ENCODE data around the gene RAD23B.

The RAD23B gene

DNA sequence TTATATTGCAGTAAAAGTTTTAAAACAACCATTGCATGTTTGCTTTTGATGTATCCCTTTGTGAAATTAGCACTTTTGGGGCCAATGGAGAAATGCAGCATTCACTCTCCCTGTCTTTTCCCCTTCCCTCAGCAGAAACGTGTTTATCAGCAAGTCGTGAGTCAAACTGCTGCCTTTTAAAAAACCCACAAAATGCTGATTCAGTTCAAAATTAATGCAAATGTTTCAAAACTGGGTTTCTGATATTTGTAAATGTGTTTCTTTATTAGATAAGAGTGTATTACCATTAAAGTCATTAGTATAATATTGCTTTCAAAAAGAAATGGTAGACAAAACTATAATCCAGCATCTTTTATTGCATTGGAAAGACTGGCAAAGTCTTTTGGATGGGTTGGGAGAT, 47.3 kb downstream of the RAD23B start:
- TF ChIP-seq, protein P1, sequence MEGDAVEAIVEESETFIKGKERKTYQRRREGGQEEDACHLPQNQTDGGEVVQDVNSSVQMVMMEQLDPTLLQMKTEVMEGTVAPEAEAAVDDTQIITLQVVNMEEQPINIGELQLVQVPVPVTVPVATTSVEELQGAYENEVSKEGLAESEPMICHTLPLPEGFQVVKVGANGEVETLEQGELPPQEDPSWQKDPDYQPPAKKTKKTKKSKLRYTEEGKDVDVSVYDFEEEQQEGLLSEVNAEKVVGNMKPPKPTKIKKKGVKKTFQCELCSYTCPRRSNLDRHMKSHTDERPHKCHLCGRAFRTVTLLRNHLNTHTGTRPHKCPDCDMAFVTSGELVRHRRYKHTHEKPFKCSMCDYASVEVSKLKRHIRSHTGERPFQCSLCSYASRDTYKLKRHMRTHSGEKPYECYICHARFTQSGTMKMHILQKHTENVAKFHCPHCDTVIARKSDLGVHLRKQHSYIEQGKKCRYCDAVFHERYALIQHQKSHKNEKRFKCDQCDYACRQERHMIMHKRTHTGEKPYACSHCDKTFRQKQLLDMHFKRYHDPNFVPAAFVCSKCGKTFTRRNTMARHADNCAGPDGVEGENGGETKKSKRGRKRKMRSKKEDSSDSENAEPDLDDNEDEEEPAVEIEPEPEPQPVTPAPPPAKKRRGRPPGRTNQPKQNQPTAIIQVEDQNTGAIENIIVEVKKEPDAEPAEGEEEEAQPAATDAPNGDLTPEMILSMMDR (conservative IDR thresholded peaks at IDR 0.05) = no peak
- no peak overlapping the region for H3K27ac ChIP-seq

DNA sequence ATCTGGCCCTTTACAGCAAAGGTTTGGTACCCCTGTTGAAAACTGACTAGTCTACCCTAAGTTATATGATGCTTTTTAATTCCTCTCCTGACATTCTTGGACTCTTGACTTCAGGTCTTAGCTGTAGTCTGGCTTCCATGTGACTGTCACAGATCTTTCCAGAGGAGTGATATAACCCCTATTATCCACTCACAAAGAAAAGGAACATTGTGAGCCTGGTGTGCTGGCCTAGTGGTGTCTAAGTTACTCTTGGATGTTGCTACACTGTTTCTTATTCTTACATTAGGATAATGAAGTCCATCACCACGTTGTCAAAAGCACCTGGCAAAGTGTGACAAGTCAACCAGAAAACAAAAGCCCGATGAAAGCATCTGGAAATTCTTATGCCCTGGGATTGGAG, 49.8 kb downstream of the RAD23B start:
- TF ChIP-seq, protein P1 (conservative IDR thresholded peaks at IDR 0.05) = no peak
- no peak overlapping the region for H3K27ac ChIP-seq

DNA sequence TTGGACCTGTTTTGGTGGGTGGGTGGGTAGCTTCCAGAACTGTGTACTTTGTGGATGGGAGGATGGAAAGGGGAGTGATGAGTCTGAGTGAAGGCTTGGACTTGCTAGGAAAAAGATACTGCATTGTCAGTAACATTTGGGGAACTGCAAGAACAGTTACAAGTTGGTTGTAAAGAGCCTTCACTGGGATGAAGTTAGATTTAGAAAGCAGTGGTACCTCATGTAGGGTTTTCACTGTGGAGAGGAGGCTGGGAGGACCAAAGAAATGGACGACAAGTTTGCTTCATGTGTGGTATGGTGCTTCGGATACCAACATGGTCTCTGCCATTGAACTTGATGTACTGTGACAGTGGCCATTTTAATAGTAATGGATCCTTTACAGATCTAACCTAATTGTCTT, 50.3 kb downstream of the RAD23B start:
- H3K27ac ChIP-seq = no peak overlapping the region
- TF ChIP-seq, protein P1 (conservative IDR thresholded peaks at IDR 0.05) = no peak

DNA sequence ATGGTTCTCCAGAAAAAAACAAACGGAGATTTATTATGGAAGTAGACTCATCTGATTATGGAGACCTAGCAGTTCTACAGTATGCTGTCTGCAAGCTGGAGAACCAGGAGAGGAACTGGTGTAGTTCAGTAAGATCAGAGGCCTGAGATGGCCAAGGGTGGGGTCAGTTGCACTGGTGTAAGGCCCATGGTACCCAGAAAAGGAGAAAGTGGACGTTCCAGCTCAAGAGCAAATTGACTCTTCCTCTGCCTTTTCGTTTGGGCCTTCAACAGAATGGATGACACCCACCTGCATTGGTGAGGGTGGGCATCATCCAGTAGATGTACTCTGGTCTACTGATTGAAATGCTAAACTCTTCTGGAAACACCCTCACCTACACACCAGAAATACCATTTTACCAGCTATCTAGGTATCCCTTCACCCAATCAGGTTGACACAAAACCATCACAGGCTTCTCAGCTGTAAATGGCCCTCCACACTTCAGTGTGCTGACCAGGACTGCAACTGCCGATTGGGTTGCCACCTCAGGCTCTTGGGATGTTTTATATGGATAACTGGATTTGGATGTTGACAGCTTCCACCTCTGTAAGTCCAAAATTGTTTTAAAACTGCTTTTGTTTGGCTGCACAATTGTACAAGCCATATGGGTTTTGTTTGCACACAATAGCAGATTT, 51.2 kb downstream of the RAD23B start:
- H3K27ac ChIP-seq = peak overlapping the region; percentile 94
- TF ChIP-seq, protein P1 (conservative IDR thresholded peaks at IDR 0.05) = no peak

DNA sequence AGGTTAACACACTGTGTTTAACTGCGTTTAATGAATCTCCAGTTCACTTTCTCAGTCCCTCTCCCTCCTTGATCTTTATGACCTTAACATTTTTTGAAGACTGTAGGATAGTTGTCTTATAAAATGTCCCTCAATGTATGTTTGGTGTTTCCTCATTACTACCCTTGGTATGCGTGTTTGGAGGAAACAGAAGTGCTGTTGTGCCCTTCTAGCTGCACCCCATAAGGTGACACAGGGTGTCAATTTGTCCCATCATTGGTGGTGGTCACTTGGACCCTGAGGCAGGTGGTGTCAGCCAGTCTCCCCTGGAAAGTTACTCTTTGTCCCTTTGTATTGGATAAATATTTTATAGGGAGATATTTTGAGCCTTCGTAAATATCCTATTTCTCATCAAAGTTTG, 52.3 kb downstream of the RAD23B start:
- peak overlapping the region; percentile 94 for H3K27ac ChIP-seq
- TF ChIP-seq, protein P1 (conservative IDR thresholded peaks at IDR 0.05) = no peak

DNA sequence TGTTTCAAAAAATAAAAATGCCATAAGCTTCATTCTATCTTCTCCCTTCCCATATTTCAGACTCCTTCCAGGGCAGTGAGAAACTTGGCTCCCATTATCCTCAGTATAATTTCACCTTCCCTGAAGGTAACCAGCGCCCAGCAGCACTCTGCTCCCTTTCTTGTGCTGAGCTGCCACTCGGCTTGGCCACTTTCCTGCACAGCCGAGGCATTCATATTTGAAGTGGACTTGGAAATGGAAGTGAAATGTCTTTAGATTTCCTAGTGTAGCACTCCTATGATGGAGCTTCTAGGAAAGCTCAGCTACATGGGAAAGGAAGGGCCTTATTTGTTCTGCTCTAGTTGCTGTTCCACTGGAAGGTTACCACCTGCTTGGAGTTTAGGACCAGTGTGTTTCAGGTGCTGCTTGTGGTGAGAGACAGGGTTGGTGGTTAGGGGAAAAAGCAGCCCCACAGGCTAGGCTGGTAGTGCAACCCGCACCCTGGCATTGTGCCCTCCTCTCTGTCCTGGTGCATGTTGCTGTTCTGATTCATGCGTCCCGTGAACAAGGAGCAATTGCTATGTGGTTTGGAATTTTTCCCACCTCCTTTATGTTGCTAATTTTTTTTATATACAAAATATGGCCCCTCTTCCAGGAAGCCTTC, 53.8 kb downstream of the RAD23B start:
- H3K27ac ChIP-seq = peak overlapping the region; percentile 94
- TF ChIP-seq, protein P1 (conservative IDR thresholded peaks at IDR 0.05) = peak; percentile 34

DNA sequence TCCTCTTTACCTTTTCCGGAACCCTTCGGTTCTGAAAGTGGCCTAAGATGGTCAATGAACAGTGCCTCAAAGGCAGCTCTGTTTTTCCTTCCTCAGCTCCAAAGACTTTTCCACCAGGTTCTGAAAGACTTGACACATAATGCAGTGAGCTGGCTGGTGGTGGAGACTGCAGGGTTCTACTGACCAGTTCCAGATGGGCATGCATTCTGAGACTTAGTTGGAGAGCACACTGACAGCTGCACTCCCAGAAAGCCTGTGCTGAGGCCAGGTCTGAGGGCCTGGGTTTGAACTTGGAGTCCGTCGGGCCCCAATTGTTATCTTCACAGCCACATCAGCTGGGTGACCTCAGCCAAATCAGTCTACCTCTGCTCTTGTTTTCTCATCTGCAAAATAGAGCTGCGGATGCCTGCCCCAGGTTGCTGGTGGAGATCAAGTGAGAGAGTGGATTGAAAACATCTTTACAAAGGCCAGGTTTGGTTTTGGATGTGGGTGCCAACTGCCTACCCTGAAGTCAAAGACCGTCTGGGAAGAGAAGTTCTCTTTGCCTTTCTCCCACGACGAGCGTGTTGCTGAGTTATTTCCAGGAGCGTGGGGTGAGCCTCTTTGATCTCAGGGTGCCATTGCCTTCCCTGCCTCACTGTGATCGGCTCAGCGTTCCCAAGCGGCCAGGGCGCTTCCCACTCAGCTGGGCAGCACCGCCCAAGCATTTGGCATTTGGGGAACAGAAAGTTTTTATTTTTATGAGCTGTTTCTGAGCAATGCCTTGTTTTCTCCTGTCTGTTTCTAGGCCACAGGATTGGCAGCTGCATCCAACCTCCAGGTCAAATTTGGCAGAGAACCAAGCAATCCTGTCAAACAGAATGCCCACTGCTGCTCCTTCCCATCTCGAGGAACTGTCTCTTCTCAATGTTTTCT, 54.9 kb downstream of the RAD23B start:
- TF ChIP-seq, protein P1 (conservative IDR thresholded peaks at IDR 0.05) = no peak
- H3K27ac ChIP-seq = peak overlapping the region; percentile 94

Measured in VCaP (cell line).